ENCODE data around the gene ST7L. TPM values are rescaled to one million over a fixed set of nuclear protein-coding genes. Genes with fewer than 3 reads are reported as not detected.

ST7L gene
- polyA plus RNA-seq, 1 donor (not counting 4 experiments of a cell fraction or from before 2014, with no cell fraction given) = 13.4 TPM

GRCh38 chr1:112565800-112566199 is 53.1 kb downstream of the ST7L start:
- Histone ChIP-seq H3K9ac (ENCODE audit: control insufficient read depth, extremely low read depth, insufficient read depth, low read length) (no peak overlapping the region), H3K79me2 (ENCODE audit: control insufficient read depth, insufficient read depth, low read length) (no peaks in the 10 kb centered on the region), H3K9me1 (ENCODE audit: control insufficient read depth, extremely low read depth, insufficient read depth, low read length) (no peaks in the 10 kb centered on the region), H3K27me3 (ENCODE audit: control insufficient read depth, extremely low read depth, insufficient read depth, low read length) (no peaks in the 10 kb centered on the region), H3K4me3 (ENCODE audit: control insufficient read depth in 2 of 3, extremely low read depth in 1 of 3, insufficient read depth in 2 of 3, low read depth in 1 of 3, low read length in 3 of 3) (no peak overlapping the region), H3K27ac (ENCODE audit: control insufficient read depth, insufficient read depth, low read length) (no peak overlapping the region), H3K4me1 (ENCODE audit: control insufficient read depth, extremely low read depth, insufficient read depth, low read length) (no peaks in the 10 kb centered on the region), H3K4me2 (ENCODE audit: control insufficient read depth, extremely low read depth, insufficient read depth, low read depth, low read length) (no peak overlapping the region), H3K36me3 (ENCODE audit: control insufficient read depth in 2 of 2, extremely low read depth in 1 of 2, insufficient read depth in 2 of 2, low read length in 2 of 2) (no peaks in the 10 kb centered on the region), H4K20me1 (ENCODE audit: control insufficient read depth, extremely low read depth, insufficient read depth, low read length) (no peaks in the 10 kb centered on the region), H2AFZ (ENCODE audit: control insufficient read depth, low read length) (no peak overlapping the region), H3K9me3 (ENCODE audit: control insufficient read depth, low read depth, low read length) (no peaks in the 10 kb centered on the region)
- dilution Hi-C loops (cut with MboI; ENCODE audit: extremely low pct_ligation_motif_present, low sequenced_read_pairs) = no loop called here
- no peak for DNase-seq (ENCODE audit: low read depth, low spot score)
- FAIRE-seq = no peak
- no peak for TF ChIP-seq EZH2 (IDR thresholded peaks at IDR 0.05; ENCODE audit: low read length)
- no peak for TF ChIP-seq CTCF (optimal IDR thresholded peaks at IDR 0.05 in 1 of 3, IDR thresholded peaks at IDR 0.05 in 1 of 3, conservative IDR thresholded peaks at IDR 0.05 in 1 of 3; ENCODE audit: extremely low read depth in 1 of 3, insufficient read depth in 2 of 3, low read length in 3 of 3)

- dilution Hi-C loops (cut with MboI; ENCODE audit: extremely low pct_ligation_motif_present, low sequenced_read_pairs) = no loop called here
- FAIRE-seq = no peak
Measured at GRCh38 chr1:112564081-112564480, 54.9 kb downstream of the ST7L start.

More at GRCh38 chr1:112564081-112564480, 54.9 kb downstream of the ST7L start:
- DNase-seq (ENCODE audit: low read depth, low spot score) = no peak
- TF ChIP-seq CTCF (optimal IDR thresholded peaks at IDR 0.05 in 1 of 3, IDR thresholded peaks at IDR 0.05 in 1 of 3, conservative IDR thresholded peaks at IDR 0.05 in 1 of 3; ENCODE audit: extremely low read depth in 1 of 3, insufficient read depth in 2 of 3, low read length in 3 of 3) (no peak), EZH2 (IDR thresholded peaks at IDR 0.05; ENCODE audit: low read length) (no peak)
- Histone ChIP-seq H3K9me3 (ENCODE audit: control insufficient read depth, low read depth, low read length) (no peaks in the 10 kb centered on the region), H3K4me1 (ENCODE audit: control insufficient read depth, extremely low read depth, insufficient read depth, low read length) (no peaks in the 10 kb centered on the region), H3K36me3 (ENCODE audit: control insufficient read depth in 2 of 2, extremely low read depth in 1 of 2, insufficient read depth in 2 of 2, low read length in 2 of 2) (no peaks in the 10 kb centered on the region), H3K9ac (ENCODE audit: control insufficient read depth, extremely low read depth, insufficient read depth, low read length) (no peak overlapping the region), H4K20me1 (ENCODE audit: control insufficient read depth, extremely low read depth, insufficient read depth, low read length) (no peaks in the 10 kb centered on the region), H3K79me2 (ENCODE audit: control insufficient read depth, insufficient read depth, low read length) (no peaks in the 10 kb centered on the region), H3K27ac (ENCODE audit: control insufficient read depth, insufficient read depth, low read length) (no peak overlapping the region), H3K4me2 (ENCODE audit: control insufficient read depth, extremely low read depth, insufficient read depth, low read depth, low read length) (no peak overlapping the region), H3K27me3 (ENCODE audit: control insufficient read depth, extremely low read depth, insufficient read depth, low read length) (no peaks in the 10 kb centered on the region), H3K4me3 (ENCODE audit: control insufficient read depth in 2 of 3, extremely low read depth in 1 of 3, insufficient read depth in 2 of 3, low read depth in 1 of 3, low read length in 3 of 3) (no peak overlapping the region), H3K9me1 (ENCODE audit: control insufficient read depth, extremely low read depth, insufficient read depth, low read length) (no peaks in the 10 kb centered on the region), H2AFZ (ENCODE audit: control insufficient read depth, low read length) (no peak overlapping the region)

Data from keratinocyte (primary cell).